Measurements from ENCODE around the gene KIF11.

The KIF11 gene

DNA sequence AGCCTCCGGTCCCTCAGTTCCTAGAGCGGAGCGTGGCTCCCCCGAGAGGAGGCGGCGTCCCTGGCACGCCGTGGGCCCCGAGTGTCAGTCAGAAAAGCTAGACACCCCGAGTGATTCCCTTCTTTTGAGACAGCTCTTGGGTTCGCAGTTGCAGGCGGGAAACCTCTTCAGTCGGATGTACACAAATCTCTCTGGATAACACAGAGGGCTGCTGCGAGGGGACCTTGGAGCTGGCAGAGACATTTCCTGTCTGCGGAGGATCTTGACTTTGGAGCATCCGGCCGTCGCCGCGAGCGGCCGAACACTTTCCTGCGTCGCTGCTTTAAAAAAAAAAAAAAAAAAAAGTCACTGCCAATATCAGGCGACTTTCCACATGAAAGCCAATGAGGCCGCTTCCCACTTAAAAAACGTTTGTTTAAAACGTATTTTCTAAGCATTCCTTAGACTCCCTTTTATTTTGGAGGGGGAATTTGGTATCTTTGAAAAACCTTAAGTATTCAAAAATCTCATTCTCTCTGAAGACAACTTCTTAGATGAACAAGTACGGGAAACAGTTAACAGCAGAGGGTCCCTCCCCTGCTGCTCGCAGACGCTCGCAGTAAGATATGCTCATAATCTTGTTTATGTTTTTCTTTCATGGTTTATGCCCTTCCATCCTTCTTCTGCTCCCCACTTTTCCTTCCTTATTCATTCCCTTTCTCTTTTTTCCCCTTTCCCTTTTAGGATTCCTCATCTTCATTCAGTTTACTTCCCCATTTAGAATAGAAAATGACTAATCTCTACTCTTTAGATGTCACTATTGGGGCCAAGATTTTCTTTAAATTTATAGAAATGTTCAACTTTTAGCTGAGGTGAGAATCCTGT, 106.8 kb downstream of the KIF11 start:
- DNase-seq (ENCODE audit: insufficient read length, low spot score) (no peak), FAIRE-seq (no peak)

DNA sequence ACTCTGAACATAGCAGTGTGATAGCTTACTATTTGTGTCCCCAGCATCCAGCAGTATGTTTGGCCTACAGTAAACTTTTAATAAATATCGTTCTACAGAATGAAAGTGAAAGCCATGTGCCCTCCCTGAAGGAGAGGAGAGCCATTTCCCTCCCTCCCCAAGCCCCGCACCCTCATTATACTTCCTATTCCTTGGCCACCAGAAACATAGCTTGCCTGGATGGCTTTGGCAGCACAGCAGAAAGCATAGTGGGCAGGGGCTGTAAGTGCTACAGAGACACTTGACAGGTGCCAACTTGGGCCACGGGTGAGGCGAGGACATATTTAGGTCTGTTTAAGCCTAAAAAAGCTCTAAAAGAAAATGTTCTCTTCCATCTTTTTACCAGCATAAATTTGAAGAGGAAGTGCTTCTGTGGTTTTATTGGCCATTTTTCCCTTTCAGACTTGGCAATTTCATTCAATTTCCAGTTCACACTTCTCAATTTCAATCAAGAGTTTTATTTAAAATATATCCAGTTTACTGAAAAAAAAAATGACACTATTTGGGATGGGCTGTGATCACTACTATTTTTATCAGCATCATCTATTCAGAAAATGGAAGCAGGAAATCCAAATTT, 109.5 kb downstream of the KIF11 start:
- DNase-seq (ENCODE audit: insufficient read length, low spot score) (no peak), FAIRE-seq (no peak)
